GM12878 (cell line): ENCODE results near the gene PHOX2A. TPM values are rescaled to one million over a fixed set of nuclear protein-coding genes. Genes with fewer than 3 reads are reported as not detected.

ENCODE experiments used
- ATAC-seq: fragments of 200-7000 bp; cut with Tn5 transposase; 3 replicates; pipeline ENCODE4 v1.9.1; 2020; ENCODE audit warnings: mild to moderate bottlenecking, moderate library complexity
- BruUV-seq: library from RNA; stranded (reverse); fragments of 400-500 nt; replicated peaks from 2 replicates; lab custom pipeline; 2021; lab: Mats Ljungman, UMichigan
- CTCF ChIA-PET: fragments of 300-600 bp; sonication (Branson Sonifier 250); formaldehyde crosslinking; extraction: SDS; loops from one replicate; lab custom pipeline; 2021; ENCODE audit warnings: inconsistent platforms; lab: Yijun Ruan, JAX
- POLR2A ChIA-PET: fragments of 350-600 bp; formaldehyde crosslinking; extraction: SDS; loops from one replicate; lab custom pipeline; 2021; ENCODE audit warnings: inconsistent platforms; lab: Charles Lee
- RAD21 ChIA-PET: fragments of 300-600 bp; sonication (Branson Sonifier 250); formaldehyde crosslinking; loops from one replicate; lab custom pipeline; 2023; ENCODE audit warnings: antibody characterized with exemption; ENCODE audit not compliant: unreplicated experiment; lab: Charles Lee
- SMC1A ChIA-PET: fragments of 300-600 bp; sonication (Branson Sonifier 250); formaldehyde crosslinking; loops from one replicate; lab custom pipeline; 2023; ENCODE audit not compliant: unreplicated experiment, uncharacterized antibody; lab: Charles Lee
- DNase-seq: peaks from one replicate; pipeline ENCODE4 v3.0.0-alpha.2; 2011; ENCODE audit warnings: low read depth, low spot score
- FAIRE-seq: peaks from 3 replicates; lab custom pipeline; 2011; peaks lifted over from hg19 to GRCh38; lab: Jason Lieb, UNC
- H2AFZ ChIP-seq: 2 replicates; pipeline ENCODE4 v1.6.0; 2011; ENCODE audit warnings: low read depth, low read length, control low read depth; ENCODE audit not compliant: control insufficient read depth
- H3K27ac ChIP-seq: 2 replicates; pipeline ENCODE4 v1.5.1; 2011; ENCODE audit warnings: control low read depth; ENCODE audit not compliant: control insufficient read depth, insufficient read depth
- H3K27me3 ChIP-seq, 2 experiments: replicated peaks in 1 of 2; 2 replicates each; pipeline versions ENCODE4 v1.6.0 to v1.6.1; 2011; ENCODE audit warnings: low read length in 1 of 2; ENCODE audit not compliant: control insufficient read depth in 2 of 2, insufficient read depth in 2 of 2
- H3K36me3 ChIP-seq, 2 experiments: 2 replicates each; pipeline ENCODE4 v1.5.1; 2011; ENCODE audit warnings: low read length in 1 of 2; ENCODE audit not compliant: control insufficient read depth in 2 of 2, insufficient read depth in 2 of 2
- H3K4me1 ChIP-seq: 2 replicates; pipeline ENCODE4 v1.6.1; 2011; ENCODE audit warnings: mild to moderate bottlenecking, low read length, moderate library complexity, mixed read lengths; ENCODE audit not compliant: control insufficient read depth, insufficient read depth
- H3K4me2 ChIP-seq: 2 replicates; pipeline ENCODE4 v1.6.0; 2011; ENCODE audit warnings: control low read depth; ENCODE audit not compliant: control insufficient read depth, insufficient read depth
- H3K4me3 ChIP-seq: fragments of 200-600 bp; sonication (generic); 2 replicates; pipeline ENCODE4 v1.5.1; 2016
- H3K79me2 ChIP-seq: 2 replicates; pipeline ENCODE4 v1.6.0; 2011; ENCODE audit warnings: low read length; ENCODE audit not compliant: control insufficient read depth, insufficient read depth
- H3K9ac ChIP-seq: 2 replicates; pipeline ENCODE4 v1.8.0; 2011; ENCODE audit warnings: low read length, control low read depth, mixed read lengths; ENCODE audit not compliant: control insufficient read depth, insufficient read depth
- H3K9me3 ChIP-seq: replicated peaks from 3 replicates; pipeline ENCODE4 v1.5.1; 2011; ENCODE audit warnings: mild to moderate bottlenecking, low read length; ENCODE audit not compliant: control insufficient read depth, insufficient read depth
- H4K20me1 ChIP-seq: 2 replicates; pipeline ENCODE4 v1.6.0; 2011; ENCODE audit not compliant: control insufficient read depth, insufficient read depth
- BCL11A ChIP-seq: IDR thresholded peaks from 2 replicates; pipeline ENCODE4 v1.6.1; 2011; ENCODE audit warnings: low read depth, low read length
- CREB1 ChIP-seq: IDR thresholded peaks from 2 replicates; pipeline ENCODE4 v1.6.1; 2012; ENCODE audit warnings: low read depth, mild to moderate bottlenecking, inconsistent platforms
- DPF2 ChIP-seq: fragments of 450-650 bp; IDR thresholded peaks from 2 replicates; pipeline ENCODE4 v1.6.1; 2017; ENCODE audit warnings: mild to moderate bottlenecking
- EP300 ChIP-seq, 2 experiments: fragments of 150-350 bp in 1 of 2; IDR thresholded peaks; 2 replicates each; pipeline ENCODE4 v1.6.1; 2011 to 2012; ENCODE audit warnings: low read depth in 2 of 2, low read length in 2 of 2, borderline replicate concordance in 1 of 2, improper control_type of control experiment in 1 of 2, inconsistent platforms in 1 of 2; ENCODE audit not compliant: control insufficient read depth in 1 of 2
- IKZF1 ChIP-seq: fragments of 450-650 bp; conservative IDR thresholded peaks from 2 replicates; pipeline ENCODE4 v1.6.1; 2017; ENCODE audit warnings: antibody characterized with exemption, mild to moderate bottlenecking
- IKZF2 ChIP-seq, 2 experiments: fragments of 450-650 bp; IDR thresholded peaks; 2 replicates each; pipeline ENCODE4 v1.6.1; 2017; ENCODE audit warnings: mild to moderate bottlenecking in 2 of 2, moderate library complexity in 2 of 2
- MTA2 ChIP-seq: fragments of 450-650 bp; IDR thresholded peaks from 2 replicates; pipeline ENCODE4 v1.6.1; 2016; ENCODE audit warnings: low read depth, mild to moderate bottlenecking, moderate library complexity
- NFYB ChIP-seq: IDR thresholded peaks from 2 replicates; pipeline ENCODE4 v1.6.1; 2011; ENCODE audit warnings: low read depth, mild to moderate bottlenecking, low read length, improper control_type of control experiment, moderate library complexity; ENCODE audit not compliant: insufficient read depth
- RB1 ChIP-seq: fragments of 450-650 bp; formaldehyde crosslinking; IDR thresholded peaks from 2 replicates; pipeline ENCODE4 v1.6.1; 2017; ENCODE audit warnings: mild to moderate bottlenecking, borderline replicate concordance
- RELA ChIP-seq: fragments of 450-650 bp; IDR thresholded peaks from 2 replicates; pipeline ENCODE4 v1.8.0; 2014; ENCODE audit warnings: borderline replicate concordance; ENCODE audit not compliant: partially characterized antibody
- SPI1 ChIP-seq: IDR thresholded peaks from 2 replicates; pipeline ENCODE4 v1.6.1; 2011; ENCODE audit warnings: low read depth, mild to moderate bottlenecking, low read length, moderate library complexity, borderline replicate concordance; ENCODE audit not compliant: insufficient read depth
- SUZ12 ChIP-seq: fragments of 200-600 bp; sonication (generic); IDR thresholded peaks from one replicate; pipeline ENCODE4 v1.6.1; 2018; ENCODE audit warnings: antibody characterized with exemption, mild to moderate bottlenecking; ENCODE audit not compliant: unreplicated experiment
- WGBS: methylation state at CpG from one replicate; pipeline ENCODE4 v1.1.6; 2016; ENCODE audit warnings: low lambda C conversion rate; ENCODE audit not compliant: insufficient replicate concordance, insufficient coverage; ENCODE audit errors: missing lambda C conversion rate; 5-methylcytosine and 5-hydroxymethylcytosine counted together
- in situ Hi-C: fragments of 300-500 bp; cut with MboI; formaldehyde crosslinking; loops from 9 replicates; pipeline ENCODE4 v1.14.3; 2018; ENCODE audit warnings: mixed read lengths
- intact Hi-C: fragments of 100-400 bp; cut with micrococcal nuclease; formaldehyde crosslinking; loops from one replicate; pipeline ENCODE4 v1.14.2; 2022; ENCODE audit not compliant: unreplicated experiment
- polyA plus RNA-seq, 11 experiments: library from polyadenylated mRNA; depleted of rRNA in 4 of 11; unstranded in 6 of 11; stranded (reverse) in 5 of 11; fragments of >200 nt; fragmentation: Nextera tagmentation in 4 of 11; fragmentation: Illumina TruSeq in 1 of 11; extraction: Ambion mirVana in 4 of 11; extraction: Trizol in 1 of 11; gene quantifications; 1 replicate in 1 of 11; 2 replicates in 10 of 11; pipeline versions ENCODE4 v1.2.1 to v1.2.3, GENCODE V29; 2011 to 2016; ENCODE audit warnings: inconsistent platforms in 2 of 11, missing spikeins in 2 of 11, low read depth in 1 of 11
- total RNA-seq, 4 experiments: library from RNA; depleted of rRNA in 3 of 4; stranded (reverse); fragments of >200 nt in 3 of 4; fragmentation: Illumina TruSeq in 1 of 4; extraction: Trizol in 1 of 4; gene quantifications; 2 replicates each; pipeline versions ENCODE4 v1.2.1 to v1.2.3, GENCODE V29; 2013 to 2021
- TF ChIP-seq, protein P1 (sequence below), 3 experiments: IDR thresholded peaks in 2 of 3; conservative IDR thresholded peaks in 1 of 3; 2 replicates each; pipeline ENCODE4 v1.5.1; 2011; ENCODE audit warnings: low read depth in 3 of 3, low read length in 3 of 3, mild to moderate bottlenecking in 3 of 3, control low read depth in 2 of 3, moderate library complexity in 2 of 3, inconsistent platforms in 1 of 3, mixed read lengths in 1 of 3; ENCODE audit not compliant: control insufficient read depth in 2 of 3, insufficient read depth in 1 of 3; ENCODE audit errors: extremely low read depth in 1 of 3
- TF ChIP-seq, protein P2 (sequence below): fragments of 450-650 bp; IDR thresholded peaks from 2 replicates; pipeline ENCODE4 v1.6.1; 2017; ENCODE audit warnings: low read depth, mild to moderate bottlenecking, moderate library complexity

PHOX2A gene
- total and polyA plus RNA-seq, 10 of the 15 experiments (the other 5 are each of a cell fraction or from before 2014, with no cell fraction given) = not detected

DNA sequence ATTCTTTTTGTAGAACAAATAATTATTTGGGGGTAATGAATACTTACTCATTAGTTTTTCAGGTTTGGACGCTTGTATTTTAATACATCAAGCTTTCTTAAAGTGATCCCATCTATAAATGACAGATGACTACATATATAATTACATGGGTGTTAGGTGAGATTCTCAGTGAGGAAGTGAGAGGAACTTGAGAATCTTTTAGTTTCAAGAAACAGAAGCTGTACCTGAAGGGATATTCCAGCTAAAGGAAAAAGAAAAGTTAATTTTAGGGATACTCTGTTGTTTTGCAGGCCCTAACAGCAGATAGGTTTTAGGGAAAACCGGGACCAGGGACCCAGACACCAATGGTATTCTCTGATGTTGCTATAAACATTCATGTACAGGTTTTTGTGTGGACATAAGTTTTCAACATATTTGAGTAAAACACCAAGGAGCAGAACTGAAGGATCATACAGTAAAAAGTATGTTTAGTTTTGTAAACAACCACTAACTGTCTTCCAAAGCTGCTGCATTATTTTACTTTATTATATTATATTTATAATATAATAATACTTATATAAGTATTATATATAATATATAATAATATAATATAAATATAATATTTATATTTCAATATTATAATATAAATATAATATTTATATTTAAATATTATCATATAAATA is 24.1 kb upstream of the PHOX2A start:
- no peaks in the 10 kb centered on the region; the same call in 2 of the 3 replicates for H3K9me3 ChIP-seq
- H3K79me2 ChIP-seq = no peaks in the 10 kb centered on the region
- H2AFZ ChIP-seq = no peak overlapping the region
- BruUV-seq = no TSS peak
- H3K36me3 ChIP-seq = no peaks in the 10 kb centered on the region
- ChIA-PET CTCF (interaction anchor here (0.6 to 4.0 kb wide), 9 partner anchors 8 to 243 kb away, joined by 3 to 22 read pairs (median 3); no protein-coding TSS in a partner anchor), RAD21 (interaction anchor here (0.7 to 1.1 kb wide), 2 partner anchors 147 to 163 kb away, joined by 4 to 6 read pairs; no protein-coding TSS in a partner anchor), SMC1A (interaction anchor here (0.8 to 3.6 kb wide), 7 partner anchors 9 to 247 kb away, joined by 3 to 13 read pairs (median 4); no protein-coding TSS in a partner anchor), POLR2A (interaction anchor here (1.1 kb wide), 1 partner anchor 45 kb away, joined by 3 read pairs; no protein-coding TSS in a partner anchor)
- in situ Hi-C loops (no loop called here), intact Hi-C loops (no loop called here)
- no peak overlapping the region for H3K9ac ChIP-seq
- no peak overlapping the region for H3K4me3 ChIP-seq
- WGBS = 18% methylated on average over 2 of the region's 2 CpGs
- no peak for DNase-seq
- no peaks in the 10 kb centered on the region for H3K27me3 ChIP-seq
- peaks cover 2% of the 10 kb centered on the region; the same call in 1 of the 2 replicates for H3K4me1 ChIP-seq
- ATAC-seq = peak; percentile 79
- no peaks in the 10 kb centered on the region for H4K20me1 ChIP-seq
- no peak overlapping the region for H3K27ac ChIP-seq
- H3K4me2 ChIP-seq = no peak overlapping the region
- TF ChIP-seq EP300 (IDR thresholded peaks at IDR 0.05; ENCODE audit: borderline replicate concordance in 1 of 2, control insufficient read depth in 1 of 2, low read depth in 2 of 2, low read length in 2 of 2) (peak in 1 of 2 experiments; percentile 56; a peak in 1 of 4 replicates), CREB1 (no peak), RB1 (no peak), SPI1 (peak; percentile 89), DPF2 (peak; percentile 35; the same call in 1 of the 2 replicates), SUZ12 (no peak), IKZF1 (peak; percentile 55), NFYB (no peak), IKZF2 (IDR thresholded peaks at IDR 0.05) (peak; percentile 61 to 75), RELA (no peak), MTA2 (peak; percentile 46; the same call in 1 of the 2 replicates), BCL11A (0 out of 2 replicates have a peak, but pooled peaks have one; percentile 14)
- TF ChIP-seq, protein P1, sequence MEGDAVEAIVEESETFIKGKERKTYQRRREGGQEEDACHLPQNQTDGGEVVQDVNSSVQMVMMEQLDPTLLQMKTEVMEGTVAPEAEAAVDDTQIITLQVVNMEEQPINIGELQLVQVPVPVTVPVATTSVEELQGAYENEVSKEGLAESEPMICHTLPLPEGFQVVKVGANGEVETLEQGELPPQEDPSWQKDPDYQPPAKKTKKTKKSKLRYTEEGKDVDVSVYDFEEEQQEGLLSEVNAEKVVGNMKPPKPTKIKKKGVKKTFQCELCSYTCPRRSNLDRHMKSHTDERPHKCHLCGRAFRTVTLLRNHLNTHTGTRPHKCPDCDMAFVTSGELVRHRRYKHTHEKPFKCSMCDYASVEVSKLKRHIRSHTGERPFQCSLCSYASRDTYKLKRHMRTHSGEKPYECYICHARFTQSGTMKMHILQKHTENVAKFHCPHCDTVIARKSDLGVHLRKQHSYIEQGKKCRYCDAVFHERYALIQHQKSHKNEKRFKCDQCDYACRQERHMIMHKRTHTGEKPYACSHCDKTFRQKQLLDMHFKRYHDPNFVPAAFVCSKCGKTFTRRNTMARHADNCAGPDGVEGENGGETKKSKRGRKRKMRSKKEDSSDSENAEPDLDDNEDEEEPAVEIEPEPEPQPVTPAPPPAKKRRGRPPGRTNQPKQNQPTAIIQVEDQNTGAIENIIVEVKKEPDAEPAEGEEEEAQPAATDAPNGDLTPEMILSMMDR (IDR thresholded peaks at IDR 0.05 in 2 of 3, conservative IDR thresholded peaks at IDR 0.05 in 1 of 3; ENCODE audit: control insufficient read depth in 2 of 3, extremely low read depth in 1 of 3, insufficient read depth in 1 of 3, low read depth in 3 of 3, low read length in 3 of 3) = no peak
- TF ChIP-seq, protein P2, sequence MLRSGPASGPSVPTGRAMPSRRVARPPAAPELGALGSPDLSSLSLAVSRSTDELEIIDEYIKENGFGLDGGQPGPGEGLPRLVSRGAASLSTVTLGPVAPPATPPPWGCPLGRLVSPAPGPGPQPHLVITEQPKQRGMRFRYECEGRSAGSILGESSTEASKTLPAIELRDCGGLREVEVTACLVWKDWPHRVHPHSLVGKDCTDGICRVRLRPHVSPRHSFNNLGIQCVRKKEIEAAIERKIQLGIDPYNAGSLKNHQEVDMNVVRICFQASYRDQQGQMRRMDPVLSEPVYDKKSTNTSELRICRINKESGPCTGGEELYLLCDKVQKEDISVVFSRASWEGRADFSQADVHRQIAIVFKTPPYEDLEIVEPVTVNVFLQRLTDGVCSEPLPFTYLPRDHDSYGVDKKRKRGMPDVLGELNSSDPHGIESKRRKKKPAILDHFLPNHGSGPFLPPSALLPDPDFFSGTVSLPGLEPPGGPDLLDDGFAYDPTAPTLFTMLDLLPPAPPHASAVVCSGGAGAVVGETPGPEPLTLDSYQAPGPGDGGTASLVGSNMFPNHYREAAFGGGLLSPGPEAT = peak; percentile 31; the same call in 1 of the 2 replicates
- TF ChIP-seq, all 136 proteins: peak for 8
- FAIRE-seq = no peak
